Astrocyte (in vitro differentiated cells and primary cell): ENCODE results near the gene BIRC3. TPM values are rescaled to one million over a fixed set of nuclear protein-coding genes. Genes with fewer than 3 reads are reported as not detected.
A peak's percentile ranks its signal among the peaks of the same experiment; 100 is the strongest.

Experiments used
- DNase-seq: peaks from one replicate; pipeline ENCODE4 v3.0.0-alpha.2; 2010; ENCODE audit warnings: low read depth
- FAIRE-seq: peaks from 2 replicates; lab custom pipeline; 2011; peaks lifted over from hg19 to GRCh38; lab: Jason Lieb, UNC
- H2AFZ ChIP-seq: 2 replicates; pipeline ENCODE4 v1.6.0; 2012; ENCODE audit warnings: low read depth, low read length, inconsistent platforms
- H3K27ac ChIP-seq: 2 replicates; pipeline ENCODE4 v1.5.1; 2011; ENCODE audit warnings: low read depth, low read length, inconsistent platforms
- H3K27me3 ChIP-seq: 2 replicates; pipeline ENCODE4 v1.6.0; 2011; ENCODE audit warnings: low read length, inconsistent platforms; ENCODE audit not compliant: insufficient read depth
- H3K36me3 ChIP-seq: 2 replicates; pipeline ENCODE4 v1.5.1; 2011; ENCODE audit warnings: low read length, inconsistent platforms; ENCODE audit not compliant: insufficient read depth
- H3K4me1 ChIP-seq: 2 replicates; pipeline ENCODE4 v1.5.1; 2011; ENCODE audit warnings: low read length, inconsistent platforms; ENCODE audit not compliant: insufficient read depth
- H3K4me2 ChIP-seq: 2 replicates; pipeline ENCODE4 v1.6.0; 2012; ENCODE audit warnings: low read length, inconsistent platforms
- H3K4me3 ChIP-seq: 2 replicates; pipeline ENCODE4 v1.5.1; 2011; ENCODE audit warnings: low read depth, mild to moderate bottlenecking, low read length, inconsistent platforms; ENCODE audit not compliant: insufficient read depth
- H3K79me2 ChIP-seq: 2 replicates; pipeline ENCODE4 v1.6.0; 2012; ENCODE audit warnings: mild to moderate bottlenecking, low read length, inconsistent platforms; ENCODE audit not compliant: insufficient read depth
- H3K9ac ChIP-seq: 2 replicates; pipeline ENCODE4 v1.6.0; 2012; ENCODE audit warnings: mild to moderate bottlenecking, low read length, inconsistent platforms
- H3K9me3 ChIP-seq: 2 replicates; pipeline ENCODE4 v1.5.1; 2012; ENCODE audit warnings: low read depth, mild to moderate bottlenecking, low read length, inconsistent platforms; ENCODE audit not compliant: insufficient read depth
- H4K20me1 ChIP-seq: 2 replicates; pipeline ENCODE4 v1.6.0; 2012; ENCODE audit warnings: low read length, inconsistent platforms; ENCODE audit not compliant: insufficient read depth
- H3K27ac Mint-ChIP-seq: one replicate; pipeline ENCODE4 v1.8.0; 2021; ENCODE audit warnings: mild to moderate bottlenecking, mixed read lengths; ENCODE audit not compliant: unreplicated experiment
- H3K27me3 Mint-ChIP-seq: one replicate; pipeline ENCODE4 v1.8.0; 2021; ENCODE audit warnings: low read depth, mixed read lengths; ENCODE audit not compliant: unreplicated experiment
- H3K36me3 Mint-ChIP-seq: one replicate; pipeline ENCODE4 v1.8.0; 2021; ENCODE audit warnings: low read depth, mixed read lengths; ENCODE audit not compliant: unreplicated experiment
- H3K4me1 Mint-ChIP-seq: one replicate; pipeline ENCODE4 v1.8.0; 2021; ENCODE audit warnings: low read depth, mixed read lengths; ENCODE audit not compliant: unreplicated experiment
- H3K4me3 Mint-ChIP-seq: one replicate; pipeline ENCODE4 v1.8.0; 2021; ENCODE audit warnings: mild to moderate bottlenecking, moderate library complexity, mixed read lengths; ENCODE audit not compliant: unreplicated experiment
- H3K9me3 Mint-ChIP-seq: one replicate; pipeline ENCODE4 v1.8.0; 2021; ENCODE audit warnings: mild to moderate bottlenecking, mixed read lengths; ENCODE audit not compliant: unreplicated experiment
- EZH2 ChIP-seq: IDR thresholded peaks from 2 replicates; pipeline ENCODE4 v1.6.1; 2012; ENCODE audit warnings: mild to moderate bottlenecking, low read length, inconsistent platforms; ENCODE audit not compliant: insufficient read depth
- total RNA-seq: library from RNA; stranded (reverse); gene quantifications from 2 replicates; pipeline ENCODE4 v1.2.1, GENCODE V29; 2021
- TF ChIP-seq, protein P1 (sequence below): IDR thresholded peaks from 2 replicates; pipeline ENCODE4 v1.5.1; 2011; ENCODE audit warnings: low read depth, mild to moderate bottlenecking, inconsistent platforms, low read length, moderate library complexity; ENCODE audit not compliant: insufficient read depth

Gene BIRC3
- total RNA-seq, 1 donor from 2014 or later = 2.6 TPM

DNA sequence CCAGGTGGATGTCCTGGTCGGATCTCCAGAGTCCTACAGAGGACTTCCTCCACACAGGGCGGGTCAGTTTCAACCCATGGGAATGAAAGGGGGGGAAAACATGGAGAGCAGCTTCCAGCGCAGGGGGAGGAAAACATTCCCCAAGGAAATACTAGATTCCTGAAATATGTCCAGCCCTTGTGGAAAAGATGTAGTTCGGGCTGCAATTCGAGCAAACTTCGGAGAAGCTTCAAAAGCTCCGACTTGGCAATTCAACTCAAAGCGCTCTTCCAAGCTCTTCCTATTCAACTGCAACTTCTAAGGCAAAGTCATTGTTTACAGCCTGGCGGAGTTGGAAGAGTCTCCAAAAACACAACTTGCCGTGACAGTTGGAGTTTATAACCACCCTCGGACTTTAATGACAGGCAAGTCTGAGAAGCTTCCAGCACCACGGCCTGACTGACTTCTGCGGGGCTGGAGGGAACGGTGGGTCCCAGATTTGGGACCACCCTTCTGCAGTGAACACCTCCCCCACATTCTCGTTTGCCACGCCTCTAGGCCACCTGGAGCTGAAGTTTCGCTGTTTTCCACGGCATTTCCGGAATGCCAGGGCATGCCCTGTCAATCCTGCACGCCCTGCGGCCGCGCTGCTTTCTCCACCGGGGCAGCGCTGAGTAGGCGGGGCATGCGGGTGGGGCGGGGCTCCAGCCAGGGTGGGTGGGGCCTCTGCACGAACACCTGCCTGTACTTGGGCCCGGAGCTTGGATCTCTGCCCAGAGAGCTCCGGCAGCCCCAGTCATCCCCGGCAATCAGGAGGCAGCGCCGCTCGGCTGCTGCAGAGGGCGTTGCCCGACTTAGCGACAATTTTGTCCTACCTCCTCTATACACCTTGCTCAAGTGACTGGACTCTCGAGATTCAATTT lies 49.0 kb upstream of the BIRC3 start:
- DNase-seq (peak; percentile 52), FAIRE-seq (no peak)
- Histone ChIP-seq H3K79me2 (no peaks in the 10 kb centered on the region), H4K20me1 (no peaks in the 10 kb centered on the region), H3K4me1 (peaks cover 15% of the 10 kb centered on the region), H3K4me3 (peak overlapping the region; percentile 45), H3K27me3 (no peaks in the 10 kb centered on the region), H2AFZ (peak overlapping the region; percentile 82), H3K9me3 (no peaks in the 10 kb centered on the region), H3K4me2 (peak overlapping the region; percentile 85), H3K9ac (no peak overlapping the region), H3K27ac (no peak overlapping the region), H3K36me3 (no peaks in the 10 kb centered on the region)
- H3K27me3 Mint-ChIP-seq = peaks cover 6% of the 10 kb centered on the region
- no peak overlapping the region for H3K27ac Mint-ChIP-seq
- peaks cover 20% of the 10 kb centered on the region for H3K4me1 Mint-ChIP-seq
- H3K4me3 Mint-ChIP-seq = peak overlapping the region; percentile 58
- TF ChIP-seq EZH2 = no peak
- TF ChIP-seq, protein P1, sequence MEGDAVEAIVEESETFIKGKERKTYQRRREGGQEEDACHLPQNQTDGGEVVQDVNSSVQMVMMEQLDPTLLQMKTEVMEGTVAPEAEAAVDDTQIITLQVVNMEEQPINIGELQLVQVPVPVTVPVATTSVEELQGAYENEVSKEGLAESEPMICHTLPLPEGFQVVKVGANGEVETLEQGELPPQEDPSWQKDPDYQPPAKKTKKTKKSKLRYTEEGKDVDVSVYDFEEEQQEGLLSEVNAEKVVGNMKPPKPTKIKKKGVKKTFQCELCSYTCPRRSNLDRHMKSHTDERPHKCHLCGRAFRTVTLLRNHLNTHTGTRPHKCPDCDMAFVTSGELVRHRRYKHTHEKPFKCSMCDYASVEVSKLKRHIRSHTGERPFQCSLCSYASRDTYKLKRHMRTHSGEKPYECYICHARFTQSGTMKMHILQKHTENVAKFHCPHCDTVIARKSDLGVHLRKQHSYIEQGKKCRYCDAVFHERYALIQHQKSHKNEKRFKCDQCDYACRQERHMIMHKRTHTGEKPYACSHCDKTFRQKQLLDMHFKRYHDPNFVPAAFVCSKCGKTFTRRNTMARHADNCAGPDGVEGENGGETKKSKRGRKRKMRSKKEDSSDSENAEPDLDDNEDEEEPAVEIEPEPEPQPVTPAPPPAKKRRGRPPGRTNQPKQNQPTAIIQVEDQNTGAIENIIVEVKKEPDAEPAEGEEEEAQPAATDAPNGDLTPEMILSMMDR = peak; percentile 16
- peaks cover 4% of the 10 kb centered on the region for H3K9me3 Mint-ChIP-seq
- H3K36me3 Mint-ChIP-seq = peaks cover 1% of the 10 kb centered on the region

DNA sequence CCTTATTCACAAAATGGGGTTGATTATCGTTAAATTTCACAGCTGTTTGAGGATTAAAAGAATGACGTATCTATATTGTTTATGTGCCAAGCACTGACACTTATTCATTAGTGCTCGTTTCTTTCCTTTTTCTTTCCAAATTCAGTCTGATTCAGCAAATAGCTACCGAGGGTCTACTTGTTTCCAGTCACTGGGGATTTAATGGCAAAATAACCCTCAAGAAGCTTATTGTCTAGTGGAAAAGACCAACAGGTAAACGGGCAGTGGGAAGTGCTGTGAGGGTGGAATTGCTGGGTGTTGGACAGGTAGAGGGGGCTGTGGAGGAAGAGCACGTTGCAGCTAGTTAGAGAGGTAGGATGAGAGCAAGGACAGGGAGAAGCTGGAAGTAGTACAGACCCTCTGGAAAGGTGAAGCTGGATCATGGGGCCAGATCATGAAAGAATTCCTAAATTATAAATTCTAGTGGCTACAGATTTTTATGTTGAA lies 48.3 kb upstream of the BIRC3 start:
- TF ChIP-seq EZH2 = no peak
- TF ChIP-seq, protein P1 = no peak
- peaks cover 20% of the 10 kb centered on the region for H3K4me1 Mint-ChIP-seq

DNA sequence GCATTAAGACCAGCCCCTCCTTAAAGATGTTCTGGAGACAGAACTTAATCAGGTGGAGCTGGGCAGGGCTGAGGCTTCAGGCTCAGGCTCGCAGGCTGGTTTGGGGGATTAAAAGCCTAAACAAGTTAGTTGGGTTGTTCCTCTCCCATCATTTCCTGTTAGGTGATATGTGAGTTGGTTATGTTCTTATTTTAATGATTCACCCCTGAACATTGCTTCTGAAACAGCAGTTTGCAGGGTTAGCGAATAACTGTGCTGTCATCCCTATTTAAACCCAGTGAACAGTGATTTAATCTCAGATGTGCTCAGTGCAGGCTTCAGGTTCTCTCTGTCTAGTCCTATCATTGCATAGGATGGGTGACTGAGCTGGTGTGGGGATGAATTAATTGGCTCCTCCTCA lies 47.4 kb upstream of the BIRC3 start:
- Histone ChIP-seq H2AFZ (no peak overlapping the region), H3K27me3 (no peaks in the 10 kb centered on the region), H3K36me3 (no peaks in the 10 kb centered on the region), H3K4me2 (peak overlapping the region; percentile 85), H3K27ac (no peak overlapping the region), H3K9ac (no peak overlapping the region), H3K4me3 (no peak overlapping the region), H4K20me1 (no peaks in the 10 kb centered on the region), H3K4me1 (peaks cover 15% of the 10 kb centered on the region), H3K79me2 (no peaks in the 10 kb centered on the region), H3K9me3 (no peaks in the 10 kb centered on the region)
- peaks cover 20% of the 10 kb centered on the region for H3K4me1 Mint-ChIP-seq
- H3K4me3 Mint-ChIP-seq = no peak overlapping the region
- peaks cover 1% of the 10 kb centered on the region for H3K36me3 Mint-ChIP-seq
- no peak for TF ChIP-seq EZH2
- TF ChIP-seq, protein P1 = no peak
- DNase-seq (peak; percentile 60), FAIRE-seq (no peak)
- H3K27me3 Mint-ChIP-seq = peaks cover 6% of the 10 kb centered on the region
- no peak overlapping the region for H3K27ac Mint-ChIP-seq
- peaks cover 4% of the 10 kb centered on the region for H3K9me3 Mint-ChIP-seq

More for the DNA sequence above, 48.3 kb upstream of the BIRC3 start:
- DNase-seq (no peak), FAIRE-seq (peak; percentile 45)
- Histone ChIP-seq H3K9ac (no peak overlapping the region), H3K79me2 (no peaks in the 10 kb centered on the region), H3K4me1 (peaks cover 15% of the 10 kb centered on the region), H3K36me3 (no peaks in the 10 kb centered on the region), H3K27ac (no peak overlapping the region), H3K4me2 (peak overlapping the region; percentile 85), H3K27me3 (no peaks in the 10 kb centered on the region), H3K4me3 (peak overlapping the region; percentile 43), H4K20me1 (no peaks in the 10 kb centered on the region), H2AFZ (peak overlapping the region; percentile 29), H3K9me3 (no peaks in the 10 kb centered on the region)
- peak overlapping the region; percentile 58 for H3K4me3 Mint-ChIP-seq
- peaks cover 1% of the 10 kb centered on the region for H3K36me3 Mint-ChIP-seq
- no peak overlapping the region for H3K27ac Mint-ChIP-seq
- H3K9me3 Mint-ChIP-seq = peaks cover 4% of the 10 kb centered on the region
- peaks cover 6% of the 10 kb centered on the region for H3K27me3 Mint-ChIP-seq
